Measurements from ENCODE around the gene LRRC34. TPM values are rescaled to one million over a fixed set of nuclear protein-coding genes. Genes with fewer than 3 reads are reported as not detected.

Gene LRRC34
- total and polyA plus RNA-seq, 3 donors from 2014 or later = 9.4 to 32.8 (median 9.7) TPM

DNA sequence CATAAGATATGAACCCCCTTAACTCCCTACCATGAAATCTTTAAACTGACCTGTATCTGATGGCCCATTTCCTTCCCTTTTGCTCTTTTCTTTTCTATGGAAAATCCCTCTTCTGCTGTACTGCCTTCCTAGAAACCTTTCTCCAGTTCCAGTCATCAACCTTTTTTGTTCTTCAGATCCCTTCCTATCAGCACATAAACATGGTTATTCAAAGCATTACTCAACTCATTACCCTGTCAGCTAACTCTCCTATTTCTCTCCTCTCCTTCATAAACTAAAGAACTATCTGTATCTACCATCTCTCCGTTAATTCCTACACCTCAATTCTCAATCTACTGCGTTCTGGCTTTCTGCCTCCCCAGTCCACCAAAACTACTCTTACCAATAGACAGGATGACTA, 60.8 kb downstream of the LRRC34 start:
- no peak for DNase-seq
- no peaks in the 10 kb centered on the region for H3K27me3 ChIP-seq
- H3K4me1 ChIP-seq = no peaks in the 10 kb centered on the region
- H3K4me3 ChIP-seq = no peak overlapping the region
- 89% methylated on average over 2 of the region's 2 CpGs for WGBS, 2 donors
- no peak overlapping the region for H3K27ac ChIP-seq
- no peak for TF ChIP-seq CTCF (IDR thresholded peaks at IDR 0.05)
- TF ChIP-seq POLR2A (IDR thresholded peaks at IDR 0.05) = no peak
- H3K36me3 ChIP-seq (ENCODE audit: low read depth, missing control alignments) = no peaks in the 10 kb centered on the region
- intact Hi-C loops (cut with DNase I; ENCODE audit: low total_unique reads) = no loop called here
- H3K9me3 ChIP-seq = no peaks in the 10 kb centered on the region

GRCh38 chr3:169750665-169751064, 62.0 kb downstream of the LRRC34 start:
- 30 to 49% methylated on average over 2 of the region's 2 CpGs for WGBS, 2 donors
- no peak for DNase-seq
- Histone ChIP-seq H3K9me3 (no peaks in the 10 kb centered on the region), H3K36me3 (ENCODE audit: low read depth, missing control alignments) (no peaks in the 10 kb centered on the region), H3K27me3 (no peaks in the 10 kb centered on the region), H3K27ac (no peak overlapping the region), H3K4me1 (no peaks in the 10 kb centered on the region), H3K4me3 (no peak overlapping the region)
- no peak for TF ChIP-seq CTCF (IDR thresholded peaks at IDR 0.05)
- TF ChIP-seq POLR2A (IDR thresholded peaks at IDR 0.05) = no peak
- intact Hi-C loops (cut with DNase I; ENCODE audit: low total_unique reads) = no loop called here

DNA sequence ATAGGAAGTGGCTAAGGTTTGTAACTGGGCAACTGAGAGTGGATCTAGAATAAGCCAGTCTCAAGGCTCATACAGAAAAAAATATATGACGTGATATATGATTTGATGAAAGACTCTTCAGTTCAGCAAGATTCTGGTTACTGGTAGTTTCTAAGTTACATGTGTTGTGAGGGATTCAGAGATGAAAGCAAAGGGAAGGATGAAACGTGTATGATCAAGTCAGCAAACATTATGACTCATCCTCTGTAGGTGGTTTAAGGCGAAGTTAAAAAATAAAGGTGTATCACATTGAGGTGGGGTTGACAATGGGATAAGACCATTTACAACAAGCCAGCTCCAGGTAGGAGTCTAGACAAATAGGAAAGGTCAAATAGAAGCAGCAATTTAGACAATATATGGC, 64.0 kb downstream of the LRRC34 start:
- H3K4me3 ChIP-seq = no peak overlapping the region
- intact Hi-C loops (cut with DNase I; ENCODE audit: low total_unique reads) = no loop called here
- whole genome bisulfite sequencing, 2 donors = 78 to 88% methylated on average over 3 of the region's 3 CpGs
- no peaks in the 10 kb centered on the region for H3K9me3 ChIP-seq
- H3K27ac ChIP-seq = no peak overlapping the region
- no peak for TF ChIP-seq CTCF (IDR thresholded peaks at IDR 0.05)
- TF ChIP-seq POLR2A (IDR thresholded peaks at IDR 0.05) = no peak
- DNase-seq = no peak
- no peaks in the 10 kb centered on the region for H3K27me3 ChIP-seq
- no peaks in the 10 kb centered on the region for H3K4me1 ChIP-seq
- no peaks in the 10 kb centered on the region for H3K36me3 ChIP-seq (ENCODE audit: low read depth, missing control alignments)

DNA sequence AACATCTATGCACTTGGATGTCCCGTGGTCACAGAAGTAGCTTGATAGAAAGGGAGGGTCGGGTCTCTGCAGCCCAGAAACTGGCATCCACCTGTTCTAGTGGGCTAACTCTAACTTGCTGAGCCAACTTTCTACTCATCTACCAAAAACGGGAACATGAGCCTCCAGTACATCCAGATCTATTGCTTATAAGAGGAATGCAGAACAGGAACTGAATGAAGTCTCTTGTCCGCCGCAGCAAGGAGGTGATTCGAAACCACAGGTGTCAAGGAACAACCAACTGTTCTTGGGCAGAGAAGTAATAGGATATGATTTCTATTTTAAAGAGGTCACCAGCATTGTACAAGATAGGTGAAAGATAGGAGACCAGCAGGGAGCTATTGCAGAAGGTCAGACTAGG, 65.8 kb downstream of the LRRC34 start:
- H3K36me3 ChIP-seq (ENCODE audit: low read depth, missing control alignments) = no peaks in the 10 kb centered on the region
- H3K27me3 ChIP-seq = no peaks in the 10 kb centered on the region
- intact Hi-C loops (cut with DNase I; ENCODE audit: low total_unique reads) = no loop called here
- DNase-seq = no peak
- no peaks in the 10 kb centered on the region for H3K4me1 ChIP-seq
- H3K9me3 ChIP-seq = no peaks in the 10 kb centered on the region
- no peak overlapping the region for H3K27ac ChIP-seq
- H3K4me3 ChIP-seq = no peak overlapping the region
- WGBS, 2 donors = 80 to 83% methylated on average over 6 of the region's 6 CpGs
- TF ChIP-seq POLR2A (IDR thresholded peaks at IDR 0.05) (no peak), CTCF (IDR thresholded peaks at IDR 0.05) (no peak)

DNA sequence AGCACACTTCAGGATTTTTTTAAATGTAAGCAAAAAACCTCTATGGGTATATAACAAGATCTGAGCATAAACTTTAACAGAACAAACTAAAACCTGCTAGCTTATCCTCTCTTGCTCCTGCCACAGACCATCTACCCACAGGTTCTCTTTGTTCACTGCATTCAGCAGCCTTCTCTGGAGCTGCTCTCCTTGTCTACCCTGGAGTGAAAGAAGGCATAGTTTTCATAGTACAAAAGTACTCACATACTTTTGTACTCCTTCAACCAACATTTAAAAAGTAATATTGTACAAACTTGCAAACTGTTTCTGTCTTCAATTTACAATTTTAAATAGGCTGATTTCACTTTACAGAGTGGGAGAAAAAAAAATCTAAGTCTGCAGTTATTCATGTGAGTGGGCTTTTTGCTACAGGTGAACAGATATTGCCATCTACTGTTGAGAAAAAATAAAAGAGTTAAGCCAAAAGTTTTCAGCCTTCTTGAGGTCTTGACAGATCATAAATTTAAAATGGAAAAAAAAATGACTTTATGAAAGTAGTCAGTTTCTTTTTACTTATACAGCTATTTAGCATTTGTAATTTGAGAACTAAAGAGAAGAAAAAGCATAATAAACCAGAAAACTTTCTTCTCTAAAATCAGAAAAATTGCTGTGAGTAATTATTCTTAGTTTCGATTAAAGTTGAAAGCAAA, 68.2 kb downstream of the LRRC34 start:
- Histone ChIP-seq H3K36me3 (ENCODE audit: low read depth, missing control alignments) (no peaks in the 10 kb centered on the region), H3K27me3 (no peaks in the 10 kb centered on the region), H3K27ac (no peak overlapping the region), H3K4me1 (no peaks in the 10 kb centered on the region), H3K9me3 (no peaks in the 10 kb centered on the region), H3K4me3 (no peak overlapping the region)
- 60 to 69% methylated on average over 1 of the region's 1 CpG for WGBS, 2 donors
- DNase-seq = no peak
- intact Hi-C loops (cut with DNase I; ENCODE audit: low total_unique reads) = no loop called here
- no peak for TF ChIP-seq POLR2A (IDR thresholded peaks at IDR 0.05)
- peak in 1 of 3 experiments; percentile 39 for TF ChIP-seq CTCF (IDR thresholded peaks at IDR 0.05)
